Colon (tissue), 2 donors: ENCODE results near the gene TEKT3.

Experiments used
- FAIRE-seq: peaks from 2 replicates; lab custom pipeline; 2012; peaks lifted over from hg19 to GRCh38; lab: Jason Lieb, UNC
- donor health status: control.
- donor health status: control.

TEKT3 gene

GRCh38 chr17:15341385-15341849, at the start of gene TEKT3:
Gene TEKT3 (minus strand): TSS chr17:15341597. CDS start chr17:15331585, 10,012 bp downstream.
- FAIRE-seq = no peak

DNA sequence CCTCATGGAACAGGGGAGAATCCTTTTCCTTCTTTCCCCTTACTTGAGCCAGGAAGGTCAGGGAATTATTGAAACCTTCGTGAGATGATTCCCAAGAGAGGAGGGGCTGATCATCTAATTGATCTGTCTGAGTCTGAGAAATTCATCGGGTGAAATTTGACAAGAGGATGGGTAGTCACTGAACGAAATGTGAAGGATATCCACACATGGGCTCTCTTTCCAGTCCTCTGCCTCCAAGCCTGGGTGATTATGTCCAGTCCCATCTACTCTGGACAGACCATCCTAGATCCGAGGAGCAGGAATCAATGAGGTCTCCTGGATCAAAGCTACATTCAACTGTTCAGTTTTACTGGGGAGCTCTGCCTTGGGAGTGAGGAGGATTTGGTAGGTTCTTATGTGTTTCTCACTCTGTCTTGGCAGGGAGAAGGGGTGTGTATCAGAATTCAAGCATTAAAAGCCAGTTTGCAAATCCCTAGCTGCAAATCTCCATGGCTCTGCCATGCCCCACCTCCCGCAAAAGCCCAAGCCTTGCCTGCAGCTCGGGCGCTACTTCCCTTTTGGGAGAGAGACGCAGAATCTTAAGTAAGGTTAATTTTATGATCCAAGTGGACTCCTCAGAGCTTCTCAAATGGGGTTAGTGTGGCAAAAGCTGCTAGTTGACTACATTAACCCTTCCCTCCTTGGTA, 47.1 kb upstream of the TEKT3 start:
- no peak for FAIRE-seq

GRCh38 chr17:15386083-15386482, 44.7 kb upstream of the TEKT3 start:
- FAIRE-seq = no peak

- no peak for FAIRE-seq
These were observed 43.9 kb upstream of the TEKT3 start for GRCh38 chr17:15385305-15385704.

- no peak for FAIRE-seq
These were observed 42.9 kb upstream of the TEKT3 start for GRCh38 chr17:15384142-15384787.

DNA sequence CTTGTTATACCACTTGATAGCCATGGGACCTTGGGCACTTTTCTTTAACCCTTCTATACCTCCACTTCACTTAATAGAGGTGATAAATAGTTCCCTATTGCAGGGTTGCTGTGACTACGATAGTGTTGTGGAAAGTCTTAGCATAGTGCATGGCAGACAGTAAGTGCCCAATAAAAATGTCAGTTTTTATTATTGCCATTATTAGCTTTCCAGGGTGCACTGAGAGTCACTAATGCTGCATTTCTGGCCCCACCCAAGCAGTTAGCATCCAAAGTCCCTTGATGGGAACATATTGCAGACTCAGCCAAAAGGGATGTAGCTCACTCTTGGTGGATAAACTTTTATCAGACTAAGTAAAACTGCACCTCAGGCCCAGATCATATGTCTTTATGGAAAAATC, 41.5 kb upstream of the TEKT3 start:
- FAIRE-seq = no peak

GRCh38 chr17:15381707-15382106, 40.3 kb upstream of the TEKT3 start:
- no peak for FAIRE-seq

DNA sequence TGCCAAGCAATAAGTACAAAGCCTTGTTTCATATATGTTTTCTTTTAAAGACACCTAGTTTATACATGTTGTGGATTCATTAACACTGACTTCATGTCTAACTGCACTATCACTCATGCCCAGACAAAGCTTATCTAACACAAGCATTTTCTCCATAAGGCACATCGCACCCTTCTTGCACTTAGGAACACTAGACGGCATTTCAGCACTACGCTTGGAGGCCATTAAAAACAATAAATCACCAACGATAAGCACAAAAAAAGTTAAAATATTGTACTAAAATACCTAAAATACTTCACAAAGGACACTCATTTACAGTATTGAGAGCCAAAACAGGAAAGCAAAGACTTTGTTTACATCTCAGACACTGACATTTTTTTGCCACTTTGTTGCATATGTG, 39.0 kb upstream of the TEKT3 start:
- no peak for FAIRE-seq

DNA sequence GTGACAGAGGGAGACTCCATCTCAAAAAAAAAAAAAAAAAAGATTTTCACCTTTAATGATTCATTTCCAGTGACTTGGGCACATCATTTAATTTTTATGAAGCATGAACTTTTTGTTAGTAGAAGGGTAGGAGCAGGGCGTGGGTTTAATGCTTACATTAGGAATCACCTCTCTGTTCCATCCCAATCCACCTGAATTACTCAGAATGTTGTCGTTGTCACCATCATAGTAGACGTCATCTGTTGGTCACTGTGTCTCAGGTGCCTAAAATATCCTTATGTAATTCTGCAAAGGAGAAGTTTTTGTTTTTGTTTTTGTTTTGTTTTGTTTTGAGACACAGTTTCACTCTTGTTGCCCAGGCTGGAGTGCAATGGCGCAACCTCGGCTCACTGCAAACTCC, 38.3 kb upstream of the TEKT3 start:
- no peak for FAIRE-seq

DNA sequence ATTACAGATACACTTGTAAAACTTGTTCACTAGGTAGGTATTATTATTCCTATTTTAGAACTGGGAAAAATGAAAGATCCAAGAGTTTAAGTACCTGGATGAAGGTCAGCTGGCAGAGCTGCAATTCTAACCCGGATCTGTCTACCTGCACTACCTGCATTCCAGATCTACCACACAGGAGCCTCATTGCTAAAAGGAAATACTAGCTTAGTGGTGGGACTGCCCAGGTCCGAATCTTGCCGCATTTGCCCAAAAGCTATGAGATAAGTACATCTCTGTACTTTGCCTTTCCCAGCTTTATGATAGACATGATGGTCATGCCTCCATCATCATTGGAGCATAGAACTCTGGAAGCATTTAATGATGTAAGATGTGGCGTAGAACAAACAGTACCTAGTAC, 36.8 kb upstream of the TEKT3 start:
- no peak for FAIRE-seq

- FAIRE-seq = no peak
These were observed 36.2 kb upstream of the TEKT3 start for GRCh38 chr17:15377616-15378015.

- no peak for FAIRE-seq
These were observed 35.8 kb upstream of the TEKT3 start for GRCh38 chr17:15377200-15377599.

GRCh38 chr17:15371376-15372130, 30.2 kb upstream of the TEKT3 start:
- no peak for FAIRE-seq

- FAIRE-seq = no peak
These were observed 27.2 kb upstream of the TEKT3 start for GRCh38 chr17:15368600-15368999.

GRCh38 chr17:15366026-15366425, 24.6 kb upstream of the TEKT3 start:
- FAIRE-seq = no peak

DNA sequence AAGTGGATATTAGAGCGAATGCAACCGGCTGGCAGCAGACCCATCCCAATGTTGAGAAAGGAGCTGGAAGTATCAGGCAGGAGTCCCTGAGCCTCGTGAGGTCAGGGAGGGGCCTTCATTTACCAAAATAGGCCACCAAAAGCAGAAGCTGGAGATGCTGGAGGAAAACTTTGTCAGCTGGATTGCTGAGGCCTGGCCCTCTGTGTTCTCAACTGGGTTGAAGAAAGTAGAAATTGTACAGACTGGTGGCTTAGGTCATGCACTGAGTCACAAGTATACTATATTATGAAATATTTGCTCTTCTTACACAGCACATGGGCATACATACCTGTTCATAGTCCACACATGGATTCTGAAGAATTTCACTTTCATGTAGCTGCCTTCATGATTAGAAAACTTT, 23.2 kb upstream of the TEKT3 start:
- FAIRE-seq = no peak

- no peak for FAIRE-seq
These were observed 22.3 kb upstream of the TEKT3 start for GRCh38 chr17:15363702-15364101.

- no peak for FAIRE-seq
These were observed 20.2 kb upstream of the TEKT3 start for GRCh38 chr17:15361592-15361991.

DNA sequence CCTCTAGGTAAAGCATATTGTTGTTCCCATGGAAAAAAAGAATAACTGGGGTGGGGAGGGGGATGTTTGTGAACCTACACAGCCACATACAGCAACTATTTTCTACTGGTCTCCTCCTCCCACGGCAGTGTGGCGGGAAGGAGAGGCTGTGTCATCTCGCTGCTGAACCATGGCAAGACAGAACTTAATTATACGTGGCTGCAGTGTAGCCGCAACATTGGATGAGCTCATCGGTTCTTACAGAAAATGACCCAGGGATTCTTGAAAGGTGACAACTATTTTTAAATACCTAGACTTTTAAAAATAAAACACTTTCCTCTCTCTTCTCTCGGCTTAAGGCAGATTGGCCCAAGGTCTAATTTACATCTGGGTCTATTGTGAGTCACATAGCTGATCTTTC, 19.8 kb upstream of the TEKT3 start:
- FAIRE-seq = no peak

DNA sequence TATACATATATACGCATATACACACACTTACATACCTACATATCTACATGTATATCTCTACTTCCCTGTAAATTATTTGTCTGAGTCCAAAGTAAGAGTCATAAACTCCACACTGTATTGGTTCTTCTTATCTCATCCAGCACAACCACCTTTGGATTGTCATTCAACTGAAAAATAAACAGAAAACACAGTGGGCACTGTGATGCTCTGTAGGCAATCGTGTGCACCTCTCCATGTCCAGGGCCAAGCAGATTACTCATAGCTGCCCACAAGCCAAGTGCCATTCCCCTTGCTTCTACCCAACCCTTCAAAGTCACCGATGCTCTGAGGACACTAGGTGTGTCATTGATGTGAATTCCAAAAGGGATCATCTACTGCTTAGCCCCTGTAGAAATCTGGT, 12.9 kb upstream of the TEKT3 start:
- peak; percentile 60 for FAIRE-seq

- FAIRE-seq = no peak
These were observed 10.5 kb upstream of the TEKT3 start for GRCh38 chr17:15351925-15352324.

- FAIRE-seq = no peak
These were observed 10.1 kb upstream of the TEKT3 start for GRCh38 chr17:15351478-15351840.

DNA sequence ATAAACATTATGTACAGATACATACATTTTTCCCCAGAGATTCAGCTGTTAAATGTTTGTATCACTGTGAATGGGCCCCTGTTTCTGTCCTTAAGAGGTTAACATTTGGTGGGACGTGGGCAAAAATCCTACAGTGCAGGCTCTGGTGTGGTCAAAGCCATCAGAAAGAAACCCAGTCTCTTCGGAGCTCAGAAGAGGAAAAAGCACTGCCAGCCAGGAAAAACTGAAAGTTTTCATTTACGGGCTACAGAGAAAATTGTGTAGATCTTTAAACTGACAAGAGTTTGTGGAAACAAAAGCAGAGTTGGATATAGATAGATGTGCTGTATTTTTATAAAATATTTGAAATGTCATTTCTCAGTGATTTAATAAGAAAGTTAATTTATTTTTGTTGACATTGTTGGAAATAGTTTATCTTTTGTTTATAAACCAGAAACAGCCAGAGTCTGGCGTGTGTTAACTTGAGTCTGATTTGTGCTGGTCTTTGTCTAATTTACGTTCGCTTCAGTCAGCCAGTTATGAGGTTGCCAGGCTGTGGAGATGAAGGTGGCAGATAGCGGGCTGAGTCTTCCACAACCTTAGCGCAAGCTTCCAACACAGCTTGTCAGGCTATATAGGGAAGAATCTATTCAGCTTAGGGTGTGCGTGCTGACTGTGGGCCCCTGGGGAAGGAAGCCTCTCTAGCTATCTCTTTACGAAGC, 9.5 kb upstream of the TEKT3 start:
- FAIRE-seq = no peak
